PC-3 (cell line): ENCODE measurements around the gene SH3BP1.

Experiments
- CTCF ChIP-seq: fragments of 300-600 bp; sonication (generic); conservative IDR thresholded peaks from 2 replicates; pipeline ENCODE4 v1.5.1; 2017; ENCODE audit warnings: antibody characterized with exemption, low read depth, mild to moderate bottlenecking, low read length
- EZH2 ChIP-seq: fragments of 300-600 bp; sonication (generic); IDR thresholded peaks from one replicate; pipeline ENCODE4 v1.6.1; 2017; ENCODE audit warnings: antibody characterized with exemption, mild to moderate bottlenecking, low read length; ENCODE audit not compliant: unreplicated experiment
- EZH2phosphoT487 ChIP-seq: fragments of 300-600 bp; sonication (generic); IDR thresholded peaks from 2 replicates; pipeline ENCODE4 v1.6.1; 2018; ENCODE audit warnings: mild to moderate bottlenecking, antibody characterized with exemption, low read length, borderline replicate concordance

- TF ChIP-seq CTCF, result 0 out of 2 replicates have a peak, but pooled peaks have one; percentile 13
- TF ChIP-seq EZH2, result no peak
- TF ChIP-seq EZH2phosphoT487, result no peak
Measured at GRCh38 chr22:37594237-37594636, 45.2 kb upstream of the SH3BP1 start.
